GM21529 (cell line): ENCODE measurements around the gene A1CF.
"Not testable (repeated sequence)": the region's sequence is repeated elsewhere in the genome, so short reads cannot be mapped to it uniquely, and the experiment has no call there.

ENCODE experiments used
- ATAC-seq: cut with Tn5 transposase; IDR thresholded peaks from one replicate; pipeline ENCODE4 v1.9.1; 2021; ENCODE audit not compliant: unreplicated experiment

The A1CF gene, protein sequence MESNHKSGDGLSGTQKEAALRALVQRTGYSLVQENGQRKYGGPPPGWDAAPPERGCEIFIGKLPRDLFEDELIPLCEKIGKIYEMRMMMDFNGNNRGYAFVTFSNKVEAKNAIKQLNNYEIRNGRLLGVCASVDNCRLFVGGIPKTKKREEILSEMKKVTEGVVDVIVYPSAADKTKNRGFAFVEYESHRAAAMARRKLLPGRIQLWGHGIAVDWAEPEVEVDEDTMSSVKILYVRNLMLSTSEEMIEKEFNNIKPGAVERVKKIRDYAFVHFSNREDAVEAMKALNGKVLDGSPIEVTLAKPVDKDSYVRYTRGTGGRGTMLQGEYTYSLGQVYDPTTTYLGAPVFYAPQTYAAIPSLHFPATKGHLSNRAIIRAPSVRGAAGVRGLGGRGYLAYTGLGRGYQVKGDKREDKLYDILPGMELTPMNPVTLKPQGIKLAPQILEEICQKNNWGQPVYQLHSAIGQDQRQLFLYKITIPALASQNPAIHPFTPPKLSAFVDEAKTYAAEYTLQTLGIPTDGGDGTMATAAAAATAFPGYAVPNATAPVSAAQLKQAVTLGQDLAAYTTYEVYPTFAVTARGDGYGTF

DNA sequence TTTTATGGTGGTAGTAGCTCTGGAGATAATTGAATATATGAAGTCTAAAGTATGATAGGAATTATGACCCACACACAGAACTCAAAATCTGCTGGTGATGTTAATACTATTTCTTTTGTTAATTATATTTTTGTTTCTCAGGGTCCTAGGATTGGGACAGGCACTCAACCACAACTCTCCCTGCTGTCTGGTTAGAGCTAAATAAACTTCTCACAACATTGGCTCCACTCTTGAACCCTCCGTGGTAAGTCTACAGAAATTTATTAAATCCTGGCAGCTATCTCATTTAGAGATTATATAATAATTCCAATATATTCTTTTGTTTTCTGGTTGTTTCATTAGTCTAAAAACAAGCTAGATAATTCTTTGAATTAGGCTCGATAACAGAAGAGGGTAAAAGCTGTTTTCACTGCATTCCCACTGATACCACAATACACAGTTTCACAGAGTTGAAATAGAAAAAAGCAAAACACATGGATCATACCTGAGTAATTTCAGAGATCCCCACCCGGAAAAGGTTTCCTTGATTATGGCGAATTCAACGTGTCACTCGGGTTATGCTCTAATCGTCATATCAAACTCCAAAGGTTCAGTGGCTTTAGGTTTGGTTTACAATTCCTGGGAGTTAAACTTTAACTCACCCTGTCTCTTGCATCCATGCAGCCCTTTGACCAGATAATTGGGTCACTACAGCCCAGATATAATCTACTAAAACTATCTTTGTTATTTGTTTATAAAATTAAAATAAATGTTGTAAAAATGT is at the start of gene A1CF:
A1CF (minus strand) TSS at position 531 of the 763 bp plus-strand sequence. CDS start 25,687 bp downstream, outside the sequence.
- no peak for ATAC-seq

DNA sequence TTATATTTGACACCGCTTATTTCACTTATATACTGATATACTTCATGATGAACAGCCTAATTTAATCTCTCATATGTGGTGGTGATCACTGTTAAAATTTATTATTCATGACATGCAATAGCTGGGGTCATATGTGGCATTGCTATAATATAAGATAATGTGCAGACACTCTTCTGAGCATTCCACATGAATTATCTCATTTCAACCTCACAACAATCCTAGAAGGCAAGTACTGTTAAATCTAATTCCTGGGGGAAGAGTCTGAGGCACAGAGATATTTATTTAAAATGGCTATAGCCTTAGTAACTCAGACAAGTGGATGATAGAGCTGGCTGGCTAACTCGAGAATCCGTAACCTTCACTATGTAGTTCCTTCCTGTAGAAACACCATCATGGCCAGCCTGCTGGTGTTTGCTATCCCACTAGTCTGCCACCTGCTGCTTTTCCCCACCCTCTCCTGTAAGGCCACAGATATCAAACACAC is 46.6 kb upstream of the A1CF start:
- ATAC-seq, result no peak

DNA sequence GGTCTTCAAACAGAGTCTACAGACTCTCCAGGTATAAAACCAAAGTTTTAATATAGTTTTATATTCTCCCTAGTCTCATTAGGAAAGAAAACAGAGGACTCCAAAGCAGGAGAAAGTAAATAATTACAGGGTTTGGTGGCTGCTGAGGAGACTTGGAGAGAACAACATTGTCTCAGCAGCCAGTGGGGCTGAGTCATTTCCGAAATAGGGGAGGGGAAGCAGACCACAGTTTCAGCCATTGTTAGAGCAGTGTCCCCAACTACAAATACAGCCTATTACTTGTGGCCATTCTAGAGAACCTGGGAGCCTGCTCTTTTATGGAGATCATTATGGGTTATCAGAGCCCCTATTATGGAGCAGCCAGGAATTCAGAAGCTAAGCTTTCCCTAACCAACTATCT is 44.2 kb upstream of the A1CF start:
- ATAC-seq, result no peak

- ATAC-seq, result no peak
Observed at GRCh38 chr10:50928190-50928552, 42.7 kb upstream of the A1CF start.

DNA sequence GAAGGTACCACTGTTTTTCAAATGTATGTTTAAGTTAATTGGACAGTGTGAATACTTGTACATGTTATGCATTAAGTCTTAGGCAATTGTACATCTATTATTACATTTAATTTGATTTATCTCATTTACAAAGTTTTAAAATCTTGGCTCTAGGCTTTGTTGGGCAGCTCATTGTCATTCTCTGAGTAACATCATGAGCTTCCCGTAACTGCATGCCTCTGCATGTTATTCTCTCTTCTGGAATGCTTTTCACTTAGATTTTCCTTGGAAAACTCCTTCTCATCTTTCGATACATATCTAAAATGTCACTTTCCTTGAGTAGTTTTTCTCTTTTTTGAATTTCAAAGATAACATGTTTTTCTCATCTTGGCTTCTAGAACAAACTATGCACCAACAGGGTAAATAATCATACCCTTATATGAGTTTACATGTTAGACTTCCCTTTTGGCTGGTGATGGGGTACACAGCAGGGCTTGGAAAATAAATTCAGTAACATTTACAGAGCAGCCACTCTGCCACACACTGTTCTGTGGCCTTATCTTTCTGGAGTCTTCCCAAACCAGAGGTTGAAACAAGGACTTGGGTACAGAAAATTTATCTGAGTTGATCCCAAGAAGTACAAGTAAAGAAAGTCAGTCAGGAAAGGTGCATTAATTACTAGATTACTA is 42.2 kb upstream of the A1CF start:
- no peak for ATAC-seq

- ATAC-seq, result not testable (repeated sequence)
Observed at GRCh38 chr10:50923471-50923870, 38.0 kb upstream of the A1CF start.

DNA sequence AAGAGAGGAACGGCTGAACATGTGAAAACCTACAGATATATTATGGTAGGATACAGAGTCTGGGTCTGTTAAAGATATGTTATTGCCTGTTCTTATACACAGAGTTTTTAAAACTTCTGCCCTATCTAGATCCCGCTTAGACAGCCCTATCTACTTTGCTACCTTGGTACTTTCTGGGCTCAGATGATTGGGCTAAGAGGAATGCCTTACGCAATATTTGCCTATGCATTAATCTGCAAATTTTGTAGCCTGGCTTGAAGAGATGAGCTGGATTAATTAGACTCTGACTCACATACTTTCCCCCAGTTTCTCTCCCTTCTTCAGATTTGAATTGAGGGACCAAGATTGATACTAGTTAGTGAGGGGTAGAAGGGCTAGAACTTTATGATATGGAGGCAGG is 33.6 kb upstream of the A1CF start:
- no peak for ATAC-seq

DNA sequence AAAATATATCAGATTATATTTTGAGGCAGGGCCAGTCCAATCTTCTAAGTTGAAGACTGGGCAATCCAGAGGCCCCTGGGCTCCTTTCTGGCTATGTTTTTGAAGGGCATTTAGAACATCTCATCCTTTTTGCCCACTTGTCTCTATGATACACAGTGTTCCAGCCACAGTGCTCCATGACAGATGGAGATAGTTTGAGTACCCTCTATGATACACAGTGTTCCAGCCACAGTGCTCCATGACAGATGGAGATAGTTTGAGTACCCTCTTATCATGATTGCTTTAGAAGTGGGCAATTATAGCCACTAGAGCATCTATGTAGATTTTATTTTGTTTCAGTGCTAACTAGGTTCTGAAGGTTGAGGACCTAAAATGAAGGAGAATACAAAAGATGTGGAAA is 33.1 kb upstream of the A1CF start:
- no peak for ATAC-seq

DNA sequence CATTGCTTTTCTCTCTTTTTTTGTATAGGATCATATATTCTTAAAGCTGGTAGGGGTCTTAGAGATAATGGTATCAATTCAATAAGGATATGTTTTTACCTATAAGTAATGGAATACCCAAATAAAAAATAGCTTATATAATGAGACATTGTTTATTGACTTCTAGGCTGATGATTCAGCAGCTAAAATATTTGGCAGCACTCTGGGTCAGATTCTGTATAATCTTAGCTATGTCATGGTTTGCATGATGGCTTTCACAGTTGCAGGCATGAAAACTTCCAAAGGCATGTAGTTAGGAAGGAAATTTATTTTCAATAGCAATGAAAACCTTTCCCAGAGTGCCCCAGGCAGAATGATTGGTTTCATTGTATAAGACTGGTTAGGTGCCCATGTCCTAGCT is 32.1 kb upstream of the A1CF start:
- no peak for ATAC-seq

- no peak for ATAC-seq
Observed at GRCh38 chr10:50909334-50910014, 24.0 kb upstream of the A1CF start.

- ATAC-seq, result no peak
Observed at GRCh38 chr10:50908366-50908765, 22.9 kb upstream of the A1CF start.

DNA sequence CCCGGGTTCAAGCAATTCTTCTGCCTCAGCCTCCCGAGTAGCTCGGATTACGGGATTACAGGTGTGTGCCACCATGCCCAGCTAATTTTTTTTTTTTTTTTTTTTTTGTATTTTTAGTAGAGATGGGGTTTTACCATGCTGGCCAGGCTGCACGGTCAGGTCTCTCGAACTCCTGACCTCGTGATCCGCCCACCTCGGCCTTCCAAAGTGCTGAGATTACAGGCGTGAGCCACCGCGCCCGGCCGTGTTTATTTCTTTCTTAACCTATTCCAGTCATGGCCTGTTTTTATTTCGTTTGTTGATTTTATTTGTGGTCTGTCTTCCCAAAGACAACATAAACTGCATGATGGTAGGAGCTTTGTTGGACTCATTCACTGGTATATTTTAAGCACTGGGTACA is 20.4 kb upstream of the A1CF start:
- not testable (repeated sequence) for ATAC-seq

DNA sequence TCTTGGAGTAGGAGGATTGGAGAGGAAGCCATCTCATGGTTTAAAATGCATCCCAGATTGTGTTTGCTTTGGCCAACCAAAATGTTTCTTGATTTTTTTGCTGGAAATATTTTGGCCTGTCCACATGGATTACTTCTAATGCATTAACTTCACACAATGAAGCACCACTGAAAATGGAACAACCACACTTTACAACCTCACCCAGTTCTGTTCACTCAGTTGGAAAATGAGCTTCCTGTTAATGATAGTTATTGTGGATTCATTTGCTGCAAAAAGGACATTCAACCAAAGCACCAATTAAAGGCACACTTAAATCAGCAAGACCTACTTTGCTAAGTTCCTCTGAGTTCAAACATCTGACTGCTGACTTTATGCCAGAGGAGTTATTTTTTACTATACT is 11.3 kb upstream of the A1CF start:
- no peak for ATAC-seq

GRCh38 chr10:50894312-50894711 is 8.9 kb upstream of the A1CF start:
- no peak for ATAC-seq

GRCh38 chr10:50892467-50892866 is 7.0 kb upstream of the A1CF start:
- no peak for ATAC-seq

DNA sequence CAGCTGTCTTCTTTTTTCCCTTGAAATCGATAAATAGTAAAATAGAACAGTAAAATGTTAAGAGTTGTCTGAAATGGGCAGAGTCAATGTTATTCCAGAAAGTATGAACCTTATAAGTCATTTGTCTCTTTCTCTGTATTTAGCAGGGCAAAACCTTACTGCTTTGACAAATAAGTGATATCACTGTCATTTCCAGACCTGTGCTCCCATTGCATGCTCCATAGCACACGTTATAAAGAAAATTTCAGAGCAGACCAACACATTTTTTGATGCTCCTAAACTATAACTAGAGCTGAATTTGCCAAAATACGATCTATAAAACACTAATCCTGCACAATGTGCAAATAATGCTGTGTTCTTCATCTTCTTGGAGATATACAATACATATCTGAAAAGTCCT is 1.1 kb downstream of the A1CF start:
- no peak for ATAC-seq

- ATAC-seq, result no peak
Observed at GRCh38 chr10:50883629-50884028, 1.8 kb downstream of the A1CF start.

- no peak for ATAC-seq
Observed at GRCh38 chr10:50882540-50882983, 2.9 kb downstream of the A1CF start.

GRCh38 chr10:50881046-50881445 is 4.4 kb downstream of the A1CF start:
- ATAC-seq, result not testable (repeated sequence)

GRCh38 chr10:50876429-50876828 is 9.0 kb downstream of the A1CF start:
- ATAC-seq, result no peak

- ATAC-seq, result no peak
Observed at GRCh38 chr10:50874723-50875122, 10.7 kb downstream of the A1CF start.
